ENCODE measurements around the gene FGGY. TPM values are rescaled to one million over a fixed set of nuclear protein-coding genes. Genes with fewer than 3 reads are reported as not detected.

The FGGY gene
- total RNA-seq, 1 experiment from 2014 or later: 14.6 TPM

GRCh38 chr1:59497616-59498015 lies 200.7 kb downstream of the FGGY start:
- no peak overlapping the region for H3K9ac ChIP-seq (ENCODE audit: extremely low read depth, insufficient read length, low read length)
- H3K4me3 Mint-ChIP-seq: no peak overlapping the region
- H2BK120ac ChIP-seq (ENCODE audit: low read depth, low read length, poor library complexity, severe bottlenecking): no peak overlapping the region
- H2BK20ac ChIP-seq (ENCODE audit: low read depth, low read length, poor library complexity, severe bottlenecking): no peak overlapping the region
- H3K56ac ChIP-seq (ENCODE audit: insufficient read length, low read depth, low read length): no peak overlapping the region
- no peak overlapping the region for H4K5ac ChIP-seq (ENCODE audit: insufficient read length, low read depth, low read length)
- H3K4me2 ChIP-seq (ENCODE audit: insufficient read depth, insufficient read length, low read length): no peak overlapping the region
- H3T11ph ChIP-seq (ENCODE audit: low read length): no peak overlapping the region
- no peaks in the 10 kb centered on the region for H3K79me2 ChIP-seq (ENCODE audit: insufficient read depth, low read length)
- H3K9me3 Mint-ChIP-seq: peaks cover 0 to 2% of the 10 kb centered on the region in 2 experiments; a peak in 2 of 5 replicates
- TF ChIP-seq, protein P1, sequence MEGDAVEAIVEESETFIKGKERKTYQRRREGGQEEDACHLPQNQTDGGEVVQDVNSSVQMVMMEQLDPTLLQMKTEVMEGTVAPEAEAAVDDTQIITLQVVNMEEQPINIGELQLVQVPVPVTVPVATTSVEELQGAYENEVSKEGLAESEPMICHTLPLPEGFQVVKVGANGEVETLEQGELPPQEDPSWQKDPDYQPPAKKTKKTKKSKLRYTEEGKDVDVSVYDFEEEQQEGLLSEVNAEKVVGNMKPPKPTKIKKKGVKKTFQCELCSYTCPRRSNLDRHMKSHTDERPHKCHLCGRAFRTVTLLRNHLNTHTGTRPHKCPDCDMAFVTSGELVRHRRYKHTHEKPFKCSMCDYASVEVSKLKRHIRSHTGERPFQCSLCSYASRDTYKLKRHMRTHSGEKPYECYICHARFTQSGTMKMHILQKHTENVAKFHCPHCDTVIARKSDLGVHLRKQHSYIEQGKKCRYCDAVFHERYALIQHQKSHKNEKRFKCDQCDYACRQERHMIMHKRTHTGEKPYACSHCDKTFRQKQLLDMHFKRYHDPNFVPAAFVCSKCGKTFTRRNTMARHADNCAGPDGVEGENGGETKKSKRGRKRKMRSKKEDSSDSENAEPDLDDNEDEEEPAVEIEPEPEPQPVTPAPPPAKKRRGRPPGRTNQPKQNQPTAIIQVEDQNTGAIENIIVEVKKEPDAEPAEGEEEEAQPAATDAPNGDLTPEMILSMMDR (conservative IDR thresholded peaks at IDR 0.05): no peak
- no CpG with 5 or more reads among the region's 7 CpGs for WGBS (ENCODE audit: extremely low coverage, insufficient read length, low lambda C conversion rate)
- no peak overlapping the region for H3K4ac ChIP-seq (ENCODE audit: low read depth, low read length)
- H4K8ac ChIP-seq (replicated peaks; ENCODE audit: insufficient read length, low read depth, low read length): no peak overlapping the region
- DNase-seq: no peak
- H3K79me1 ChIP-seq (ENCODE audit: insufficient read depth, low read depth, low read length, poor library complexity, severe bottlenecking): no peaks in the 10 kb centered on the region
- H2BK15ac ChIP-seq (ENCODE audit: low read depth, low read length): no peak overlapping the region
- H2AFZ ChIP-seq (ENCODE audit: low read length): no peak overlapping the region
- no peaks in the 10 kb centered on the region for H3K27me3 Mint-ChIP-seq (ENCODE audit: low read depth)
- no peaks in the 10 kb centered on the region for H3K9me3 ChIP-seq (ENCODE audit: control insufficient read depth, low read depth, low read length)
- H3K27ac ChIP-seq (ENCODE audit: insufficient read length, low read depth, low read length): no peak overlapping the region
- H4K91ac ChIP-seq (ENCODE audit: insufficient read length, low read depth, low read length): no peak overlapping the region
- H3K23me2 ChIP-seq (ENCODE audit: insufficient read length, low read depth, low read length, poor library complexity, severe bottlenecking): no peaks in the 10 kb centered on the region
- H3K14ac ChIP-seq (ENCODE audit: insufficient read depth, low read length): no peak overlapping the region
- no peaks in the 10 kb centered on the region for H3K27me3 ChIP-seq (ENCODE audit: insufficient read depth, low read length)
- peaks cover 3% of the 10 kb centered on the region; the same call in 1 of the 2 replicates for H3K4me1 ChIP-seq (ENCODE audit: insufficient read depth, low read length)
- peaks cover 0 to 7% (median 0%) of the 10 kb centered on the region in 3 experiments; a peak in 2 of 7 replicates for H3K36me3 Mint-ChIP-seq (ENCODE audit: insufficient read depth in 1 of 3, low read depth in 3 of 3)
- no peaks in the 10 kb centered on the region for H4K20me1 ChIP-seq (ENCODE audit: control insufficient read depth, insufficient read depth, insufficient read length)
- H3K27ac Mint-ChIP-seq: no peak overlapping the region
- no peak overlapping the region for H2BK12ac ChIP-seq (ENCODE audit: insufficient read length, low read depth, low read length)
- no peak overlapping the region for H3K23ac ChIP-seq (ENCODE audit: insufficient read length, low read depth, low read length)
- peaks cover 14 to 16% of the 10 kb centered on the region in 2 experiments; a peak in 3 of 4 replicates for H3K4me1 Mint-ChIP-seq
- no peak overlapping the region for H3K18ac ChIP-seq (ENCODE audit: insufficient read length, low read depth, low read length)
- H2BK5ac ChIP-seq (ENCODE audit: insufficient read length, low read length): no peak overlapping the region
- no peak overlapping the region for H2AK5ac ChIP-seq (ENCODE audit: insufficient read length, low read length)
